CD14-positive monocyte (primary cell): ENCODE results near the gene MAS1. TPM values are rescaled to one million over a fixed set of nuclear protein-coding genes. Genes with fewer than 3 reads are reported as not detected.

Experiments used
- DNase-seq, 3 donors: peaks; one replicate each; pipeline ENCODE4 v3.0.0-alpha.2; 2011 to 2022
- H2AFZ ChIP-seq: 2 replicates; pipeline ENCODE4 v1.6.0; 2012; ENCODE audit warnings: mild to moderate bottlenecking, low read depth, low read length, inconsistent platforms; ENCODE audit not compliant: insufficient read depth, poor library complexity, severe bottlenecking
- H3K27ac ChIP-seq, 2 donors: 1 replicate in 1 of 2; 2 replicates in 1 of 2; pipeline ENCODE4 v1.5.1; 2012 to 2013; ENCODE audit warnings: low read length in 2 of 2, control low read depth in 1 of 2, inconsistent platforms in 1 of 2, low read depth in 1 of 2, mild to moderate bottlenecking in 1 of 2
- H3K27me3 ChIP-seq, 2 donors: one replicate each; pipeline versions ENCODE4 v1.6.0 to v1.6.1; 2011 to 2013; ENCODE audit warnings: low read length in 2 of 2; ENCODE audit not compliant: control insufficient read depth in 2 of 2, insufficient read depth in 2 of 2
- H3K36me3 ChIP-seq, 2 donors: replicated peaks in 1 of 2; 1 replicate in 1 of 2; 2 replicates in 1 of 2; pipeline versions ENCODE4 v1.5.1 to v1.6.1; 2012 to 2013; ENCODE audit warnings: low read length in 2 of 2, control low read depth in 1 of 2, inconsistent platforms in 1 of 2, mild to moderate bottlenecking in 1 of 2; ENCODE audit not compliant: insufficient read depth in 2 of 2, control insufficient read depth in 1 of 2
- H3K4me1 ChIP-seq, 2 donors: 1 replicate in 1 of 2; 2 replicates in 1 of 2; pipeline versions ENCODE4 v1.5.1 to v1.6.1; 2012 to 2013; ENCODE audit warnings: low read length in 2 of 2, control low read depth in 1 of 2, inconsistent platforms in 1 of 2, mild to moderate bottlenecking in 1 of 2, moderate library complexity in 1 of 2; ENCODE audit not compliant: insufficient read depth in 2 of 2, control insufficient read depth in 1 of 2
- H3K4me2 ChIP-seq: replicated peaks from 2 replicates; pipeline ENCODE3; 2012; ENCODE audit warnings: low read length, moderate library complexity, mild to moderate bottlenecking; ENCODE audit not compliant: poor library complexity, severe bottlenecking; ENCODE audit errors: extremely low read depth
- H3K4me3 ChIP-seq, 3 experiments: fragments of 200-600 bp in 1 of 3; sonication (generic) in 1 of 3; replicated peaks in 1 of 3; 1 replicate in 2 of 3; 2 replicates in 1 of 3; pipeline ENCODE4 v1.5.1; 2011 to 2013; ENCODE audit warnings: low read length in 3 of 3, mild to moderate bottlenecking in 3 of 3, control low read depth in 2 of 3, low read depth in 2 of 3, inconsistent platforms in 1 of 3, moderate library complexity in 1 of 3
- H3K79me2 ChIP-seq: 2 replicates; pipeline ENCODE4 v1.6.0; 2012; ENCODE audit warnings: mild to moderate bottlenecking, control low read depth, inconsistent platforms, low read length, moderate library complexity; ENCODE audit not compliant: insufficient read depth
- H3K9ac ChIP-seq: 2 replicates; pipeline ENCODE4 v1.6.0; 2017; ENCODE audit warnings: low read length, mild to moderate bottlenecking; ENCODE audit not compliant: insufficient read depth, poor library complexity, severe bottlenecking
- H3K9me3 ChIP-seq, 2 donors: replicated peaks in 1 of 2; 1 replicate in 1 of 2; 2 replicates in 1 of 2; pipeline versions ENCODE4 v1.5.1 to v1.6.1; 2012 to 2013; ENCODE audit warnings: low read length in 2 of 2, control low read depth in 1 of 2; ENCODE audit not compliant: control insufficient read depth in 1 of 2, insufficient read depth in 1 of 2
- H4K20me1 ChIP-seq: 2 replicates; pipeline ENCODE4 v1.6.0; 2012; ENCODE audit warnings: mild to moderate bottlenecking, low read length, control low read depth, moderate library complexity; ENCODE audit not compliant: insufficient read depth
- H3K27ac Mint-ChIP-seq, 7 donors: one replicate each; pipeline ENCODE4 v1.8.0; 2020; ENCODE audit warnings: mild to moderate bottlenecking in 7 of 7, mixed read lengths in 7 of 7, moderate library complexity in 6 of 7, inconsistent platforms in 2 of 7
- H3K27me3 Mint-ChIP-seq, 3 donors: one replicate each; pipeline ENCODE4 v1.8.0; 2021 to 2022; ENCODE audit warnings: low read depth in 3 of 3, mild to moderate bottlenecking in 3 of 3, mixed read lengths in 3 of 3, moderate library complexity in 3 of 3, inconsistent platforms in 1 of 3
- H3K36me3 Mint-ChIP-seq, 2 donors: one replicate each; pipeline ENCODE4 v1.8.0; 2020; ENCODE audit warnings: mixed read lengths in 2 of 2, inconsistent platforms in 1 of 2, mild to moderate bottlenecking in 1 of 2
- H3K4me1 Mint-ChIP-seq: one replicate; pipeline ENCODE4 v1.8.0; 2020; ENCODE audit warnings: mild to moderate bottlenecking, mixed read lengths
- H3K4me3 Mint-ChIP-seq, 2 donors: one replicate each; pipeline ENCODE4 v1.8.0; 2020; ENCODE audit warnings: mild to moderate bottlenecking in 2 of 2, mixed read lengths in 2 of 2, moderate library complexity in 1 of 2
- H3K9me3 Mint-ChIP-seq, 7 donors: one replicate each; pipeline ENCODE4 v1.8.0; 2020 to 2022; ENCODE audit warnings: mixed read lengths in 7 of 7, mild to moderate bottlenecking in 6 of 7, moderate library complexity in 6 of 7, inconsistent platforms in 2 of 7
- WGBS: methylation state at CpG from one replicate; pipeline ENCODE4 v1.1.5; 2013; ENCODE audit warnings: missing lambda C conversion rate; ENCODE audit not compliant: insufficient coverage; 5-methylcytosine and 5-hydroxymethylcytosine counted together
- intact Hi-C, 2 donors: fragments of 100-400 bp; cut with micrococcal nuclease; formaldehyde crosslinking; loops; one replicate each; pipeline versions ENCODE4 v1.15.0 to v1.15.1; 2023
- polyA plus RNA-seq, 3 donors: library from polyadenylated mRNA; depleted of rRNA in 1 of 3; unstranded in 2 of 3; stranded (reverse) in 1 of 3; fragments of 300-500 nt in 2 of 3; fragments of >200 nt in 1 of 3; fragmentation: Illumina TruSeq in 2 of 3; gene quantifications; 1 replicate in 2 of 3; 2 replicates in 1 of 3; pipeline ENCODE4 v1.2.3, GENCODE V29; 2012 to 2021
- TF ChIP-seq, protein P1 (sequence below): fragments of 200-600 bp; IDR thresholded peaks from one replicate; pipeline ENCODE4 v1.8.0; 2022; ENCODE audit warnings: antibody characterized with exemption, mild to moderate bottlenecking

MAS1 gene
- polyA plus RNA-seq, 3 donors: not detected

DNA sequence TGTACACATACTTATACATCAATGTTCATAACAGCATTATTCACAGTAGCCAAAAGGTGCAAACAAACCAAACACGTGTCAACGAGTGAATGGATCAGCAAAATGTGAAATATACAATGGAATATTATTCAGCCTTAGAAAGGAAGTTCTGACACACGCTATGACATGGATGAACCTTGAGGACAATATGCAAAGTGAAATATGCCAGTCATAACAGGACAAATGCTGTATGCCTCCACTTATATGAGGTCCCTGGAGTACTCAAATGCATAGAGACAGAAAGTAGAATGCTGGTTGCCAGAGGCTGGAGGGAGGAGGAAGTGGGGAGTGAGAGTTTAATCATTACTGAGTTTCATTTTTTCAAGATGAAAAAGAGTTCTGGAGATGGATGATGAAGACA is 40.3 kb downstream of the MAS1 start:
- 100% methylated on average over 1 of the region's 3 CpGs for WGBS
- Histone ChIP-seq H3K79me2 (no peaks in the 10 kb centered on the region), H3K36me3 (no peaks in the 10 kb centered on the region), H2AFZ (no peak overlapping the region), H3K27me3 (peaks cover 10 to 11% of the 10 kb centered on the region in 2 donors), H3K9ac (no peak overlapping the region), H3K4me2 (no peak overlapping the region), H3K27ac (no peak overlapping the region), H3K9me3 (peaks cover 8 to 10% of the 10 kb centered on the region in 2 donors), H4K20me1 (no peaks in the 10 kb centered on the region), H3K4me1 (no peaks in the 10 kb centered on the region), H3K4me3 (no peak overlapping the region)
- H3K36me3 Mint-ChIP-seq: no peaks in the 10 kb centered on the region
- intact Hi-C loops: no loop called here
- H3K27me3 Mint-ChIP-seq: peaks cover 10 to 28% (median 25%) of the 10 kb centered on the region in 3 donors
- H3K4me3 Mint-ChIP-seq: peak overlapping the region in 1 of 2 donors; percentile 1
- TF ChIP-seq, protein P1, sequence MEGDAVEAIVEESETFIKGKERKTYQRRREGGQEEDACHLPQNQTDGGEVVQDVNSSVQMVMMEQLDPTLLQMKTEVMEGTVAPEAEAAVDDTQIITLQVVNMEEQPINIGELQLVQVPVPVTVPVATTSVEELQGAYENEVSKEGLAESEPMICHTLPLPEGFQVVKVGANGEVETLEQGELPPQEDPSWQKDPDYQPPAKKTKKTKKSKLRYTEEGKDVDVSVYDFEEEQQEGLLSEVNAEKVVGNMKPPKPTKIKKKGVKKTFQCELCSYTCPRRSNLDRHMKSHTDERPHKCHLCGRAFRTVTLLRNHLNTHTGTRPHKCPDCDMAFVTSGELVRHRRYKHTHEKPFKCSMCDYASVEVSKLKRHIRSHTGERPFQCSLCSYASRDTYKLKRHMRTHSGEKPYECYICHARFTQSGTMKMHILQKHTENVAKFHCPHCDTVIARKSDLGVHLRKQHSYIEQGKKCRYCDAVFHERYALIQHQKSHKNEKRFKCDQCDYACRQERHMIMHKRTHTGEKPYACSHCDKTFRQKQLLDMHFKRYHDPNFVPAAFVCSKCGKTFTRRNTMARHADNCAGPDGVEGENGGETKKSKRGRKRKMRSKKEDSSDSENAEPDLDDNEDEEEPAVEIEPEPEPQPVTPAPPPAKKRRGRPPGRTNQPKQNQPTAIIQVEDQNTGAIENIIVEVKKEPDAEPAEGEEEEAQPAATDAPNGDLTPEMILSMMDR: no peak
- H3K27ac Mint-ChIP-seq: no peak overlapping the region
- peaks cover 4 to 10% (median 8%) of the 10 kb centered on the region in 7 donors for H3K9me3 Mint-ChIP-seq
- DNase-seq: no peak
- peaks cover 9% of the 10 kb centered on the region for H3K4me1 Mint-ChIP-seq

DNA sequence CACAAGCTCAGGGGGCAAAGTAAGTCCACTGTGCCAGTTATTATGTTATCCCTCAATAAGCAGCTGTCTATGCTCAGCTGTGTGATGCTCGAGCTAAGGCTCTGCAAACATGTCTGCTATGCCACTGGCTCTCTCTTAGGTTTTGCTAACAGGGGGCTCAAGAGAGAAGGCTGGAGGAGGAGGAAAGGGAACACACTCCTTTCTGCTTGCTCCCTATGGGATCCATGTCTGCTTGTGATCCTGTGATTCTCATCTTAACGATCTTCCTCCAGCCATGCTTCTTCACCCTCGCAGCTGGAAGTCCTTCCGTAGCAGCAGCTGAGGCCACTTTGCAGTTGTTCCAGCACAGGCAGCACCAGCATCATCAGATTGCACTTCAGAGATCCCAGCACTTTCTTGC is 41.1 kb downstream of the MAS1 start:
- Histone ChIP-seq H3K9me3 (peaks cover 8 to 10% of the 10 kb centered on the region in 2 donors), H2AFZ (no peak overlapping the region), H3K36me3 (no peaks in the 10 kb centered on the region), H3K79me2 (no peaks in the 10 kb centered on the region), H3K4me3 (no peak overlapping the region), H3K9ac (no peak overlapping the region), H3K4me2 (no peak overlapping the region), H4K20me1 (no peaks in the 10 kb centered on the region), H3K27ac (no peak overlapping the region), H3K27me3 (peaks cover 11 to 13% of the 10 kb centered on the region in 2 donors), H3K4me1 (no peaks in the 10 kb centered on the region)
- no peak for DNase-seq
- peaks cover 9% of the 10 kb centered on the region for H3K4me1 Mint-ChIP-seq
- no peak overlapping the region for H3K27ac Mint-ChIP-seq
- H3K36me3 Mint-ChIP-seq: no peaks in the 10 kb centered on the region
- no peak overlapping the region for H3K4me3 Mint-ChIP-seq
- TF ChIP-seq, protein P1: no peak
- WGBS: 86% methylated on average over 4 of the region's 4 CpGs
- peaks cover 4 to 10% (median 8%) of the 10 kb centered on the region in 7 donors for H3K9me3 Mint-ChIP-seq
- peaks cover 13 to 32% (median 23%) of the 10 kb centered on the region in 3 donors for H3K27me3 Mint-ChIP-seq
- intact Hi-C loops: no loop called here
